Panc1 (cell line): ENCODE measurements around the gene CPOX. TPM values are rescaled to one million over a fixed set of nuclear protein-coding genes. Genes with fewer than 3 reads are reported as not detected.

Experiments
- ATAC-seq: fragments of 200-7000 bp; cut with Tn5 transposase; 2 replicates; pipeline ENCODE4 v1.9.1; 2020; ENCODE audit warnings: mild to moderate bottlenecking, moderate library complexity
- BruUV-seq: library from RNA; stranded (reverse); fragments of 400-500 nt; replicated peaks from 2 replicates; lab custom pipeline; 2021; lab: Mats Ljungman, UMichigan
- CTCF ChIA-PET: fragments of 300-600 bp; sonication (Branson Sonifier 250); formaldehyde crosslinking; loops from one replicate; lab custom pipeline; 2022; ENCODE audit warnings: antibody characterized with exemption; lab: Charles Lee
- POLR2A ChIA-PET: fragments of 300-600 bp; sonication (Branson Sonifier 250); formaldehyde crosslinking; loops from one replicate; lab custom pipeline; 2022; ENCODE audit warnings: antibody characterized with exemption; lab: Charles Lee
- DNase-seq: peaks from one replicate; pipeline ENCODE4 v3.0.0-alpha.2; 2010; ENCODE audit warnings: low read depth, low spot score
- H3K27ac ChIP-seq: 2 replicates; pipeline ENCODE4 v1.5.1; 2011; ENCODE audit warnings: mild to moderate bottlenecking, low read length, inconsistent platforms
- H3K27me3 ChIP-seq: fragments of 200-500 bp; sonication (Bioruptor generic); 2 replicates; pipeline ENCODE4 v1.6.0; 2014; ENCODE audit warnings: low read length, inconsistent platforms; ENCODE audit not compliant: control insufficient read depth, insufficient read depth
- H3K36me3 ChIP-seq: fragments of 200-500 bp; sonication (Bioruptor generic); 2 replicates; pipeline ENCODE4 v1.5.1; 2014; ENCODE audit warnings: inconsistent platforms, mild to moderate bottlenecking, low read length, moderate library complexity; ENCODE audit not compliant: control insufficient read depth, insufficient read depth
- H3K4me1 ChIP-seq: 2 replicates; pipeline ENCODE4 v1.5.1; 2011; ENCODE audit warnings: inconsistent platforms, mild to moderate bottlenecking, low read length, moderate library complexity; ENCODE audit not compliant: control insufficient read depth, insufficient read depth
- H3K4me3 ChIP-seq, 2 experiments: 2 replicates each; pipeline ENCODE4 v1.5.1; 2011 to 2012; ENCODE audit warnings: low read depth in 2 of 2, low read length in 2 of 2, mild to moderate bottlenecking in 2 of 2, inconsistent platforms in 1 of 2, moderate library complexity in 1 of 2
- H3K9me3 ChIP-seq: fragments of 200-500 bp; sonication (Bioruptor generic); 2 replicates; pipeline ENCODE4 v1.5.1; 2014; ENCODE audit warnings: low read depth, mild to moderate bottlenecking, inconsistent platforms, low read length, moderate library complexity; ENCODE audit not compliant: control insufficient read depth, insufficient read depth
- POLR2AphosphoS5 ChIP-seq: IDR thresholded peaks from 2 replicates; pipeline ENCODE4 v1.6.1; 2012; ENCODE audit warnings: mild to moderate bottlenecking, low read depth, low read length, moderate library complexity
- SIN3A ChIP-seq: IDR thresholded peaks from 2 replicates; pipeline ENCODE4 v1.6.1; 2012; ENCODE audit warnings: low read depth, mild to moderate bottlenecking, low read length, moderate library complexity, borderline replicate concordance; ENCODE audit not compliant: insufficient read depth
- TCF7L2 ChIP-seq: IDR thresholded peaks from 2 replicates; pipeline ENCODE4 v1.6.1; 2011; ENCODE audit warnings: mild to moderate bottlenecking, low read depth, low read length, inconsistent platforms
- in situ Hi-C: cut with HindIII; loops from 2 replicates; pipeline ENCODE4 v1.10.0; 2016; ENCODE audit warnings: low sequenced_read_pairs, low pct_unique_long_range_greater_than_20kb
- intact Hi-C: fragments of 100-400 bp; cut with micrococcal nuclease; formaldehyde crosslinking; loops from one replicate; pipeline ENCODE4 v1.10.0; 2022; ENCODE audit not compliant: unreplicated experiment
- total RNA-seq: library from RNA; stranded (reverse); gene quantifications from one replicate; pipeline ENCODE4 v1.2.1, GENCODE V29; 2021; ENCODE audit not compliant: unreplicated experiment
- TF ChIP-seq, protein P1 (sequence below): fragments of 450-650 bp; IDR thresholded peaks from 2 replicates; pipeline ENCODE4 v1.5.1; 2017; ENCODE audit warnings: mild to moderate bottlenecking
- TF ChIP-seq, protein P2 (sequence below), 2 experiments: IDR thresholded peaks; 2 replicates each; pipeline ENCODE4 v1.6.1; 2011 to 2012; ENCODE audit warnings: low read depth in 2 of 2, control low read depth in 1 of 2, low read length in 1 of 2, mild to moderate bottlenecking in 1 of 2, moderate library complexity in 1 of 2; ENCODE audit not compliant: insufficient read depth in 1 of 2

The CPOX gene
- total RNA-seq, 1 experiment from 2014 or later, result 14.7 TPM

DNA sequence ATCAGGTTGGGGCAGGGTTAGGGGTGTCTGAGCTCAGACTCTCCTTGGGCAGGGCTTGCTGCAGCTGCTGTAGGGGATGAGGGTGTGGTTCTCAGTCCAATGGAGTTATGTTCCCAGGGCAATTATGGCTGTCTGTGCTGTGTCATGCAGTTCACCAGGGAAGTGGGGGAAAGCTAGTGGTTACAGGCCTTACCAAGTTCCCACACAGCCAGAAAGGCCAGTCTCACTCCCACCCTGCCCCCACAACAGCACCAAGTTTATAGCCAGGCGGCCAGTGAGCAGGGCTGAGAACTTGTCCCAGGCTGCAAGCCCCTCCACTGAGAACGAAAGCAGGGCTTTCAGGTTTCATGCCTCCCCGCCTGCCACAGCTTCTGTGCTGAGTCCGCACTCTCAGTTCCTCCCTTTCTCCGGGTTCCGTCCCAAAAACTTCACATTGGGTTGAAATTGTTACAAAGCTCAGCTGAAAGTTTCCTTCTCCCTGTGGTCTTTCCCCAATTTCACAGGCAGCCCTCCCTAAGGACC, 19.6 kb upstream of the CPOX start:
- ChIA-PET CTCF (no interaction called here), POLR2A (no interaction called here)
- in situ Hi-C loops (no loop called here), intact Hi-C loops (no loop called here)
- H3K9me3 ChIP-seq, result no peaks in the 10 kb centered on the region
- TF ChIP-seq, protein P1, sequence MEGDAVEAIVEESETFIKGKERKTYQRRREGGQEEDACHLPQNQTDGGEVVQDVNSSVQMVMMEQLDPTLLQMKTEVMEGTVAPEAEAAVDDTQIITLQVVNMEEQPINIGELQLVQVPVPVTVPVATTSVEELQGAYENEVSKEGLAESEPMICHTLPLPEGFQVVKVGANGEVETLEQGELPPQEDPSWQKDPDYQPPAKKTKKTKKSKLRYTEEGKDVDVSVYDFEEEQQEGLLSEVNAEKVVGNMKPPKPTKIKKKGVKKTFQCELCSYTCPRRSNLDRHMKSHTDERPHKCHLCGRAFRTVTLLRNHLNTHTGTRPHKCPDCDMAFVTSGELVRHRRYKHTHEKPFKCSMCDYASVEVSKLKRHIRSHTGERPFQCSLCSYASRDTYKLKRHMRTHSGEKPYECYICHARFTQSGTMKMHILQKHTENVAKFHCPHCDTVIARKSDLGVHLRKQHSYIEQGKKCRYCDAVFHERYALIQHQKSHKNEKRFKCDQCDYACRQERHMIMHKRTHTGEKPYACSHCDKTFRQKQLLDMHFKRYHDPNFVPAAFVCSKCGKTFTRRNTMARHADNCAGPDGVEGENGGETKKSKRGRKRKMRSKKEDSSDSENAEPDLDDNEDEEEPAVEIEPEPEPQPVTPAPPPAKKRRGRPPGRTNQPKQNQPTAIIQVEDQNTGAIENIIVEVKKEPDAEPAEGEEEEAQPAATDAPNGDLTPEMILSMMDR, result no peak
- TF ChIP-seq POLR2AphosphoS5, result no peak
- no peak for TF ChIP-seq TCF7L2
- no peak for TF ChIP-seq SIN3A
- TF ChIP-seq, protein P2, sequence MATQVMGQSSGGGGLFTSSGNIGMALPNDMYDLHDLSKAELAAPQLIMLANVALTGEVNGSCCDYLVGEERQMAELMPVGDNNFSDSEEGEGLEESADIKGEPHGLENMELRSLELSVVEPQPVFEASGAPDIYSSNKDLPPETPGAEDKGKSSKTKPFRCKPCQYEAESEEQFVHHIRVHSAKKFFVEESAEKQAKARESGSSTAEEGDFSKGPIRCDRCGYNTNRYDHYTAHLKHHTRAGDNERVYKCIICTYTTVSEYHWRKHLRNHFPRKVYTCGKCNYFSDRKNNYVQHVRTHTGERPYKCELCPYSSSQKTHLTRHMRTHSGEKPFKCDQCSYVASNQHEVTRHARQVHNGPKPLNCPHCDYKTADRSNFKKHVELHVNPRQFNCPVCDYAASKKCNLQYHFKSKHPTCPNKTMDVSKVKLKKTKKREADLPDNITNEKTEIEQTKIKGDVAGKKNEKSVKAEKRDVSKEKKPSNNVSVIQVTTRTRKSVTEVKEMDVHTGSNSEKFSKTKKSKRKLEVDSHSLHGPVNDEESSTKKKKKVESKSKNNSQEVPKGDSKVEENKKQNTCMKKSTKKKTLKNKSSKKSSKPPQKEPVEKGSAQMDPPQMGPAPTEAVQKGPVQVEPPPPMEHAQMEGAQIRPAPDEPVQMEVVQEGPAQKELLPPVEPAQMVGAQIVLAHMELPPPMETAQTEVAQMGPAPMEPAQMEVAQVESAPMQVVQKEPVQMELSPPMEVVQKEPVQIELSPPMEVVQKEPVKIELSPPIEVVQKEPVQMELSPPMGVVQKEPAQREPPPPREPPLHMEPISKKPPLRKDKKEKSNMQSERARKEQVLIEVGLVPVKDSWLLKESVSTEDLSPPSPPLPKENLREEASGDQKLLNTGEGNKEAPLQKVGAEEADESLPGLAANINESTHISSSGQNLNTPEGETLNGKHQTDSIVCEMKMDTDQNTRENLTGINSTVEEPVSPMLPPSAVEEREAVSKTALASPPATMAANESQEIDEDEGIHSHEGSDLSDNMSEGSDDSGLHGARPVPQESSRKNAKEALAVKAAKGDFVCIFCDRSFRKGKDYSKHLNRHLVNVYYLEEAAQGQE (IDR thresholded peaks at IDR 0.05; ENCODE audit: insufficient read depth in 1 of 2, low read depth in 2 of 2, low read length in 1 of 2), result no peak
- ATAC-seq, result no peak; the same call in 1 of the 2 replicates
- H3K36me3 ChIP-seq, result no peaks in the 10 kb centered on the region
- H3K4me1 ChIP-seq, result no peaks in the 10 kb centered on the region
- DNase-seq, result no peak
- no peaks in the 10 kb centered on the region for H3K27me3 ChIP-seq
- BruUV-seq, result no TSS peak
- H3K4me3 ChIP-seq, result no peak overlapping the region
- H3K27ac ChIP-seq, result no peak overlapping the region

DNA sequence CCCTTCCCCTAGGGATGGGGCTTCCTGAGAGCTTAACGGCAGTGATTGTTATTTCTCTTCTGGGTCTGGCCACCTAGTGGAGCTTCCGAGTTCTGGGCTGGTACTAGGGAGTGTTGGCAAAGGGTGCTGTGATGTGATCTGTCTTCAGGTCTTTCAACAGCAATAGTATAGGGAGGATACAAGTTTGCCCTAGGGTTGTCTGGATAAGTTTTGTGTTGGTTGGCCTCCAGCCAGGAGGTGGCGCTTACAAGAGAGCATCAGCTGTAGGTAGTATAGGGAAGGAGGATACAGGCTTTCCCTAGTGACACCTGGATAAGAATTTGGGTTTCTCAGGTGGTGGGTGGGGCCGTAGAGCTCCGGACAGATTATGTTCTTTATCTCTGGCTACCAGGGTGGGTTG, 19.2 kb upstream of the CPOX start:
- ChIA-PET POLR2A (no interaction called here), CTCF (no interaction called here)
- H3K36me3 ChIP-seq, result no peaks in the 10 kb centered on the region
- intact Hi-C loops (no loop called here), in situ Hi-C loops (no loop called here)
- DNase-seq, result no peak
- ATAC-seq, result peak; percentile 60; the same call in 1 of the 2 replicates
- H3K4me3 ChIP-seq, result no peak overlapping the region
- no peaks in the 10 kb centered on the region for H3K9me3 ChIP-seq
- no peaks in the 10 kb centered on the region for H3K4me1 ChIP-seq
- no peak for TF ChIP-seq POLR2AphosphoS5
- TF ChIP-seq, protein P1, result peak; percentile 44
- TF ChIP-seq, protein P2 (IDR thresholded peaks at IDR 0.05; ENCODE audit: insufficient read depth in 1 of 2, low read depth in 2 of 2, low read length in 1 of 2), result no peak
- H3K27ac ChIP-seq, result no peak overlapping the region
- no TSS peak for BruUV-seq
- no peaks in the 10 kb centered on the region for H3K27me3 ChIP-seq
